ENCODE data around the gene CLDN34.

Gene CLDN34

GRCh38 chrX:9983441-9983840 is 16.3 kb downstream of the CLDN34 start:
- DNase-seq = no peak

- DNase-seq = no peak
These were observed 16.7 kb downstream of the CLDN34 start for GRCh38 chrX:9983846-9984245.

- DNase-seq = no peak
These were observed 21.6 kb downstream of the CLDN34 start for GRCh38 chrX:9988762-9989161.

- DNase-seq = no peak
These were observed 24.9 kb downstream of the CLDN34 start for GRCh38 chrX:9992061-9992460.

- DNase-seq = no peak
These were observed 25.6 kb downstream of the CLDN34 start for GRCh38 chrX:9992724-9993123.

- DNase-seq = peak; percentile 85 to 91
These were observed 28.7 kb downstream of the CLDN34 start for GRCh38 chrX:9995855-9996339.

GRCh38 chrX:9997041-9997440 is 29.9 kb downstream of the CLDN34 start:
- no peak for DNase-seq

- DNase-seq = peak; percentile 72 to 76
These were observed 30.4 kb downstream of the CLDN34 start for GRCh38 chrX:9997524-9997923.

GRCh38 chrX:10001496-10001895 is 34.3 kb downstream of the CLDN34 start:
- no peak for DNase-seq

- no peak for DNase-seq
These were observed 37.8 kb downstream of the CLDN34 start for GRCh38 chrX:10004832-10005475.

GRCh38 chrX:10006086-10006485 is 38.9 kb downstream of the CLDN34 start:
- no peak for DNase-seq

GRCh38 chrX:10006770-10007169 is 39.6 kb downstream of the CLDN34 start:
- no peak for DNase-seq

- no peak for DNase-seq
These were observed 40.5 kb downstream of the CLDN34 start for GRCh38 chrX:10007621-10008020.

- no peak for DNase-seq
These were observed 41.4 kb downstream of the CLDN34 start for GRCh38 chrX:10008483-10009056.

- DNase-seq = no peak
These were observed 42.6 kb downstream of the CLDN34 start for GRCh38 chrX:10009741-10010140.

GRCh38 chrX:10010686-10011085 is 43.5 kb downstream of the CLDN34 start:
- no peak for DNase-seq

GRCh38 chrX:10011261-10011931 is 44.2 kb downstream of the CLDN34 start:
- DNase-seq = peak in 1 of 2 experiments; percentile 28

- peak in 1 of 2 experiments; percentile 27 for DNase-seq
These were observed 44.8 kb downstream of the CLDN34 start for GRCh38 chrX:10011991-10012390.

- DNase-seq = peak; percentile 72 to 82
These were observed 47.5 kb downstream of the CLDN34 start for GRCh38 chrX:10014462-10015354.

GRCh38 chrX:10015355-10015722 is 48.2 kb downstream of the CLDN34 start:
- no peak for DNase-seq

- DNase-seq = peak in 1 of 2 experiments; percentile 26
These were observed 48.8 kb downstream of the CLDN34 start for GRCh38 chrX:10015723-10016518.

GRCh38 chrX:10016519-10017132 is 49.5 kb downstream of the CLDN34 start:
- DNase-seq = no peak
